Stimulated activated CD4-positive, alpha-beta T cell treated with anti-CD3 and anti-CD28 coated beads, Interleukin-15, amount 100 ng/mL, for 48 hours (primary cell): ENCODE measurements around the gene GXYLT2.
"Not testable (repeated sequence)": the region's sequence is repeated elsewhere in the genome, so short reads cannot be mapped to it uniquely, and the experiment has no call there.

ENCODE experiments used
- DNase-seq, 2 donors: peaks; one replicate each; pipeline ENCODE4 v3.0.0-alpha.2; 2020; ENCODE audit warnings: low read depth in 2 of 2

GXYLT2 gene

DNA sequence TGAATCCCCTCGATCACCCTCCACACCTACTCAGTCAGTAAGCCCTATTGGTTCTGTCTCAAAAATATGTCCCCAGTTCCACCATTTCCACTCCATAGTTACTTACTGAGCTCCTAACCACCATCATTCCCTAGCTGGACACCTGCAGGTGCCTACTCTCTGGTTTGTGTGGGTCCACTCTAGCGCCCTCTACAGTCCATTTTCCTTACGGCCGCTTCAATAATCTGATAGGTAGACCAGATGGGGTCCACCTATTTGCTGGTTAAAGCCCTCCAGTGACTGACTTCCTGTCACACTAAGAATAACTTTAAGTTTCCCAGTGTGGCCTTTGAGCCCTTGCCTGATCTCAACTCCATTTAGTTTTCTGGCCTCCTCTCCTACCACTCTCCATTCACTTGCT, 5.0 kb downstream of the GXYLT2 start:
- DNase-seq: no peak

DNA sequence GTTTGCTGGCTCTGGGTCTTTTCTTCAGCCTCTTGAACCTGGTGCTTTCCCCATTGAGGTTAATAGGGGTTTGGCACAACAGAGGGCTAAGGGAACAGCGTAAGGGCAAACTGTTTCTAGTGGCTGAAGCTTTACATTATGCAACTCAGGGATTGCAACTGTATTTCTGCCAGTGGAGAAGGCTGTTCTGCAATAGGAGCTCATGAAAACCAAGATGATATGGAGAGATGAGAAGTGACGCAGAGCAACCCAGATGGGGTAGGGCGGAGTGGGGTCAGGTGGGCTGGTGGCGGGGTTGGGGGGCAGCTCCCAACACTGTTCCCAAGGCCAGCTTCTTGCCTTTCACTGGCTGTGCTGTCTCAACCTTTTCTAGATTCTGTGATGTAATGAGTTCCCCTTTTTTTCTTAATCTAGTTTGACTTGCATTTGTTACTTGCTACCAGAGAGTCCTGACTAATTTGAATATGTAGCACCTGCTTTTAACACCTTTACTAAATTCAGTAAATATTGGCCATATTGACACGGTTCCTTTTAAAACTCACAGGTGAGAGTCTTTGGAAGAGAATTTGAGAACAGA, 7.2 kb downstream of the GXYLT2 start:
- DNase-seq: no peak

DNA sequence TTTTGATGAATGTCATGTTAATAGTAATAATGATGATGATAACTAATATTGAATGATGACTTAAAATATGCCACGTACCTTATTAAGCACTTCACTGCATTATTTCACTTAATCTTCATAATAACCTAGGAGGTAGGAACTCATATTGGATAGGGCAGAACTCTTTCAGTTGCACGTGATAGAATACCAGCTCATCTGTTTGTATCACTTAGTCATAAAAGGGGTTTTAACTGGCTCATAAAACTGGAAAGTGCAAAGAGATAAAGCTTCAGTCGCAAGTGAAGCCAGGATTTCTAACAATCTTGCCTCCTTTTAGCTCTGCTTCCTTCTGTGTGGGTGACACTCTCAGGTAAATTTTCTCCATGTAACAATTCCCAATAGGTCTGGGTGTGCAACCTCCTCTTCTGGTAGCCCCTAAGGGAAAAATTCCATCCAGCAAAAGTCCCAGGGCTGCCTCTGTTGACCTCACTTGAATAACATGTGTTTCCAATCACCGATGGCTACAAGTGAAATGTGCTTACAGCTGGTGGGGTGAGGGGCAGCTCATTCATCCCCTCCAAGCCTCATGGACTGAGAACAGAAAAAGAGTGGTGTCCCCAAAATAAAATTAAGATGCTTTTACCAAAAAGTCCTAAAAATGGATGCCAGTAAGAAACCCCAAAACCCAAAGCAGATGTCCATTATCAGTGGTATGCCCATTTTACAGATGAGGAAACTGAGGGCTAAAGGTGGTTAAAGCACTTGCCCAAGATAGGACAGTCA, 9.3 kb downstream of the GXYLT2 start:
- no peak for DNase-seq

DNA sequence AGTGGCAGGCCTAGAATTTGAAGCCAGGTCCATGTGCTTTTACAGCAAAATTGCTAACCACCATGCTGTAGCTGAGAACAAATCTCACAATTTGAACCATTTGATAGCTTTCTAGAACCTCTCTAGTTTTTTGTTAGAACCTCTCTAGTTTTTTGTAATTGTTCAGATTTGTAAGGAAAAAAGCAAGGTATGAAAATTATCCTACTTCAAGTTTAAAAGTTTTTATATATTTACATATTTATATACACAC, 9.8 kb downstream of the GXYLT2 start:
- DNase-seq: no peak

DNA sequence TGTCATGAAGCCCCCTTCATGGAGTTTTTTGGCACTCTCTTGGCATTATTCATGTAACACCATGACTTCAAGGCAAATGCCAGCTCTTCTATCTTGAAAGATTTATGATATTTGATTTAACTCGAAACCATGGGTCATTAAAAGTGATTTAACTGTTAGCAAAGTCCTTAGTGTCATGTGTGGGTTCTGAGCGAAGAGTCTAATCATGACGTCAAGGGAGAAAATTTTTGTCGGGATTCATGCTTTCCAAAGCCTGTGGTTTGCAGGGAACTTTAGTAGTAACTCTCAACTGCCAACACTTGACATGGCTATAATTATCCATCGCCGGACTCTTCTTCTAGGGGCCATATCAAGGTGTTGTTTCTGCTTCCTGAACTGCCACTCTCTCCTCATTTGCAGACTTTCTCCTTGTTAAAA, 11.5 kb downstream of the GXYLT2 start:
- no peak for DNase-seq

DNA sequence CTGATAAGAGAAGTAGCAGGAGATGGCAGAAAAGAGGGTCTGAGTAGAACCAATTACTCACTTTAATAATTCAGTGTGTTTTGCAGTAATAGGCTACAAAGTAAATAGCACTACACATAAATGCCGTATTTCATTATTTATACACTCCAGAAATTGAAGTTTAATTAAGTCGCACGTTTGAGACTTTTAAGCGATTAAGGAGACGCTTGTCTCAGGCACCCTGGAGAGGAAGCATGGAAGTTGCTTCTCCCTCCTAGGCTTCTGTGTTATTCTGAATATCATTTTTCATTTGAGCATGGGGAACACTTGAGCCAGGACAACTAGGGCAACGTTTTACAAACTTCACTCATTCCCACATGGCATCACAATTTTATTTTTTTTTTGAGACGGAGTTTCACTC, 12.2 kb downstream of the GXYLT2 start:
- no peak for DNase-seq

DNA sequence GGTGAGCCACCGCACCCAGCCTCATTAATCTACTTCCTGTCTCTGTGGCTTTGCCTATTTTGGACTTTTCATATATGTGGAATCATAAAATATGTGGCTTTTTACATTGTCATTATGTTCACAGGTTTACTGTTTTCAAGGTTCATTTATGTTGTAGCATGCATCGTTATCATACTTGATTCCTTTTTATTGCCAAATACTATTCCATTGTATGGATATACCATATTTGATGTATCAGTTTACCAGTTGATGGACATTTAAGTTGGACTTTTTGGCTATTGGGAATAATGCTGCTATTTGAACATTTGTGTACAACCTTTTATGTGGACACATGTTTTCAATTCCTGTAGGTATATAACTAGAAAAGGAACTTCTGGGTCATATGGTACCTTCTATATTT, 14.0 kb downstream of the GXYLT2 start:
- DNase-seq: no peak

DNA sequence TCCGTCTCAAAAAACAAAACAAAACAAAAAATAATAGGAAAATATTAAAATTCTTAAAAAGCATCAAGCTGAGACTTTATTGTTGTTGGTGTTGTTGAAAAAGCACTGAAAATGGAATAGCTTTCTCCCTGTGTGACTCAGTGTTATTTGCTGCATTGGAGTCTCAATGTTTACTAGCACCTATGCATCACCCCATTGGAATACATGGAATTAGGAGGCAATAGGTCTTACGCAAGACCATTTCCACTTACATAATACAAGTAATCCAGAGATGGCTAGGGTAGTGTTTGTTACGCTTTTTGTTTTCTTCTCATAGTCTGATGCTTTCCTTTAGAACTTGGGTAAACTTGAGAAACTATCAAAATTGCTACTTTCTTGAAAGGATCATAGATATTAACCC, 15.2 kb downstream of the GXYLT2 start:
- DNase-seq: no peak

DNA sequence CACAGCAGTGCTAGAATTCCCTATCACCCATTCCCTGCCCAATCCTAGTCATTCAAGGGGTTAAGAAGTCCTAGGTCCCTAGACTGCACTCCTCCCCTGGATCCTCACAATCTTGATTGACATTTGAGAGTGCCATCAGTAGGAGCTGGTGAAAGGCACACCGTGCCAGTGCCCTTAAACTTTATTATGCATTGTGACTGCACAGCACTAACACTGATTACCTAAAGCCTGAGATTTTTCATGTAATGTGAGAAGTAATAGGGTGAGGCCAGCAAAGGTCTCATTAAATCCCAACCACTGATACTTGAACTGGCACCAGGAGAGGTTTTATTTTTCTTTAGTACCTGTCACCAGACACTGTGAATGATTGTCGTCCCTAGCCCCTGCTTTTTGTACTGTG, 16.3 kb downstream of the GXYLT2 start:
- DNase-seq: no peak

DNA sequence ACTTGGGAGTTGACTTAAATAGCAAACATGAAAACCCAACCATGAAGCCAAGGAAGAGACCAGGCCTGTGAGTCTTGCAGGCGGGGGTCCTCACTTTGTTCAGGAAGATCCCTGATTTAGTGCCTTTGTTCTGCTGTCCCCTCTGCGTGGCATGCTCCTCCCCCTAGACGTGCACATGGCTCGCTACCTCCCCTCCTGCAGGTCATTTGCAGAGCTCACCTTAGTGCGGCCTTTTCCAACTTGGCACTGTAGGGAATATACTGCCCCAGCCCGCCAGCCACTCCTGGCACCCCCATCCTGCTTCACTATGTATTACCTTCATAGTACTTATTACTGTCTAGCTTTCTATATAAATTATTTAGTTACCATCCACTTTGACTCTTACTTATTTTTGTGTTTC, 18.3 kb downstream of the GXYLT2 start:
- no peak for DNase-seq

DNA sequence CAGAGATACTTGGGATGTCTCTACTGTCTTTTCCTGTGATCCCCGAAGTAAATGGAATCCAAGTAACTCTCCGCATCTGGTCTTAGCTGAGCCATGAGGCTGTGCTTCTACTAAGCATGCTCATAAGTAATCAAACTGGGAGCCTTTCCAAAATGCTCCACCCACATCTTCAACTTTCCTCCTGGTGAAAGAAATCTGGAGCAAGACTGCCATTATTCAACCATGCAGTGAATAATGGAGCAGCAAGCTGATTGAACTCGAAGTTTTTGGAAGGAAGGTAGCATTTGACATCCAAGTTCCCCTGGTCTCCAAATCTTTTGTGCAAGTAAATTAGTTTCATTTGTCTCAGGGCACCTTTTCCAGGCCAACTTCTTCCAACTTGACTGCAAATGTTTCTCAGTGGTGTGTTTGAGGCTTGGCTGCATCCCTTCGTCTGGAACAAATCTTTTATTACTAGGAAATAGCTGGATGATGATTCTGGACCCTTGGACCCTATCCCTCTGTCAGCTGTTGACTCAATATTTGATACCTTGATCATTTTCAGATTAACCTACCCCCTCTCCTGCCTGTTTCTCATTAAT, 19.4 kb downstream of the GXYLT2 start:
- DNase-seq: no peak

DNA sequence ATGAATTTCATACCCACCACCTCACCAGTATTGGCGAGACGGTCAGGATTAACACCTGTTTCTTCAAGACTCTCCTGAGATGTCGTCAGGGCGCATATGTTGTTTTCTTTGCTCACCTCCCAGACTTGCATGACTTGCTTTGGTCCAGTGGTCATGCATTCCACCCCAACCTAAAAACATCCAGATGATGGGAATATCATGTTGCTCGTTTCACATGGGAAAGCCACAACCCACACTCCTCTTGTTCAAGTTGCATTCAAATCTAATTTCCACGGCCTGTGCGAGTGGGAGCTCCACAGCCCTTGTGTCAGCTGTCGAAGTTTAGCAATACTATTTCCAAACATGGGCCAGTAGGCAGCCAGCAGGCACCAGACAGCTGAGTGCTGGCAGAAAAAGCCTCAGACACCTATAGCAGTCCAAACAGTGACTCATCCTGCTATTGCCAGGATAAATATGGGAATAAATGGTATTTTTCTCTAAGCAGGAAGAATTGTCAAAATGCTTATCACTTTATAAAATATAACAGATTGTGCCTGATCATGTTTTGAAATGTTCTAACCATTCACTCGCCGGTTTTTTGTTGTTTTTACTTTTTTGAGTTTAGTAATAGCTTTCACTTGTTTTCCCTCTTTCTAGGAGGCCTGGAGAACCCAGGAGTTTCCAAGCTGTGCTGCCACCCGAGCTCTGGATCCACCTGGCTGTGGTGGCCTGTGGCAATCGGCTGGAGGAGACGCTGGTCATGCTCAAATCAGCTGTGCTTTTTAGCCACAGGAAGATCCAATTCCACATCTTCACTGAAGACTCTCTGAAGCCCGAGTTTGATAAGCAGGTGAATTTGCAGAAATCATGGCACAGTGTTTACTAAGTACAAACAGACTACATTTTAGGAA, 20.1 kb downstream of the GXYLT2 start:
- no peak for DNase-seq

DNA sequence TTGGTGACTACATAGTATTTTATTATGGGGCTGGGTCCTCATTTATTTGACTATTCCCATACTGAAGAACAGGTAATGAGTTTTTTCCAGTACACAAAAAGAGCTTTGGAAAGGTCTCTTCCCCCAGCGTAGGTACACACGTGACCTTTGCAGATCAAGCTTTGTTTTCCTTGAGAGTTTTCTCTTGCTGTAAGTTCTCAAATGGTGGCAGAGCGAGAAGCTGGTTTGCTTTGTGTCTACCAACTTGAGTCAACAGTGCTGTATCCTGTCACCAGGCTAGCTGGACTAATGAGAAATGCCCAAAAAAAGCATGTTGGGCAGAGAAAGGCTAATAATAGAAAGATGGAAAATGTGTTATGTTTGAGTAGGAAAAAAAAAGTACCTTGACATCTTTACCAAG, 21.7 kb downstream of the GXYLT2 start:
- DNase-seq: no peak

DNA sequence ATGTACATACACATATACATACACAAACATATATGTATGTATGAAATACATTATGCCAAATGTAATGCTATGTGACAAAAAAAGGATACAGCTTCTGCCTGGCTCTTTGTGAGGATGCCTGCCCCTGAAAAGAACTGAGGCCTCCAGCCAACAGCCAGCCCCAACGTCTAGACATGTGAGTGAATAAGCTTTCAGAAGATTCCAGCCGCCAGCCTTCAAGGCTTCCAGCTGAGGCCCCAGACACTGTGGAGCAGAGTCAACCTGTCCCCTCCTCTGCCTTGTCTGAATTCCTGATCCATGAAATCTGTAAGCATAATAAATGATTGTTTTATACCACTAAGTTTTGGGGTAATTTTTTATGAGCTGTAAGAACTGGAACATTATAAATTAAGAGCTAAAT, 24.7 kb downstream of the GXYLT2 start:
- DNase-seq: no peak

DNA sequence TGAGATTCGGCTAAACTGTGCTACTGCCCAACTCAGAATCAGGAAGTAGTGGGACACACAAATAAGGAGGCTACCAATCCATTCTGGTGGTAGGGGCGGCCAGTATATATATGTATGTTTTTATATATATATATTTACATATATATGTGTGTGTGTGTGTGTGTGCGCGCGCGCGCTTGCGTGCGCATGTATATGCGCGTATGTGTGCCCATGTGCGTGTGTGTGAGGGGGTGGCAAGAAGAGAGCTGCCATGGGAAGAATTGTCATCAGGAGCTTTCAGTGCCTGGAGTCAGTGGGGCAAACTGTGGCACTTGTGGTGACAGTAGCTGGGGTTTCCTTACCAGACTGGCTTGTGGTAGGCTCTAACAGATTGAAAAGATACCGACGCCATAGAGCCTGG, 26.5 kb downstream of the GXYLT2 start:
- DNase-seq: no peak

DNA sequence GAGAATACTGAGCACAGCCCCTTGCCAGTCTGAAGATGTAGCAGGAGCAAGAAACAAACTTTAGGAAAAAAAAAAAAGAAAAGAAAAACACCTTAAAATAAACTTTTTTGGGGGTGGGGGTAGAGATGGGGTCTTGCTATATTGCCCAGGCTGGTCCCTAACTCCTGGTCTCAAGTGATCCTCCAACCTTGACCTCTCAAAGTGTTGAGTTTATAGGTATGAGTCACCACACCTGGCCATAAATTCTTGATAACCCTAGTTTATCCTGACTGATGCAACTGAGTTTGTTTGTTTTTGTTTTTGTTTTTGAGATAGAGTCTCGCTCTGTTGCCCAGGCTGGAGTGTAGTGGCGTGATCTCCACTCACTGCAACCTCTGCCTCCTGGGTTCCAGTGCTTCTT, 28.4 kb downstream of the GXYLT2 start:
- no peak for DNase-seq

DNA sequence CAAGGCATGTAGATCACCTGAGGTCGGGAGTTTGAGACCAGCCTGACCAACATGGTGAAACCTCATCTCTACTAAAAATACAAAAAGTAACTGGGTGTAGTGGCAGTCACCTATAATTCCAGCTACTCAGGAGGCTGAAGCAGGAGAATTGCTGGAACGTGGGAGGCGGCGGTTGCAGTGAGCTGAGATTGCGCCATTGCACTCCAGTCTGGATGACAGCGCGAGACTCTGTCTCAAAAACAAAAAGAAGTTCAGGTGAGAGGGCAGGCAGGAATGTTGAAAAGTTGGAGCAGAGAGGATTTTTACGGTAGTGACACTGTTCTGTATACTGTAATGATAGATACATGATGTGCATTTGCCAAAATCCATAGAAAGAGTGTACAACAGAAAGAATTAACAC, 31.7 kb downstream of the GXYLT2 start:
- DNase-seq: no peak

DNA sequence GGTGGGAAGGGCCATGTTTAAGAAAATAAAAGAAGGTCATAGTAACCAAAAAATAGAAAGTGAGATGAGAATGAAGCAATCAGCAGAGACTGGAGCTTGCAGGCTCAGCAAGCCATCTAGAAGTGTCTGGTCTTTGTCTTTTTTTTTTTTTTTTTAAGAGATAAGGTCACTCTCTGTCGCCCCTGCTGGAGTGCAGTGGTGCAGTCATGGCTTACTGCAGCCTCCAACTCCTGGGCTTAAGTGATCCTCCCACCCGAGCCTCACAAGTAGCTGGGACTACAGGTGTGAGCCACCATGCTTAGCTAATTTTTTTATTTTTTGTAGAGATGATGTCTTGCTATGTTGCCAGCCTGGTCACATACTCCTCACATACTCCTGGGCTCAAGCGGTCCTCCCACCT, 36.2 kb downstream of the GXYLT2 start:
- DNase-seq: no peak

DNA sequence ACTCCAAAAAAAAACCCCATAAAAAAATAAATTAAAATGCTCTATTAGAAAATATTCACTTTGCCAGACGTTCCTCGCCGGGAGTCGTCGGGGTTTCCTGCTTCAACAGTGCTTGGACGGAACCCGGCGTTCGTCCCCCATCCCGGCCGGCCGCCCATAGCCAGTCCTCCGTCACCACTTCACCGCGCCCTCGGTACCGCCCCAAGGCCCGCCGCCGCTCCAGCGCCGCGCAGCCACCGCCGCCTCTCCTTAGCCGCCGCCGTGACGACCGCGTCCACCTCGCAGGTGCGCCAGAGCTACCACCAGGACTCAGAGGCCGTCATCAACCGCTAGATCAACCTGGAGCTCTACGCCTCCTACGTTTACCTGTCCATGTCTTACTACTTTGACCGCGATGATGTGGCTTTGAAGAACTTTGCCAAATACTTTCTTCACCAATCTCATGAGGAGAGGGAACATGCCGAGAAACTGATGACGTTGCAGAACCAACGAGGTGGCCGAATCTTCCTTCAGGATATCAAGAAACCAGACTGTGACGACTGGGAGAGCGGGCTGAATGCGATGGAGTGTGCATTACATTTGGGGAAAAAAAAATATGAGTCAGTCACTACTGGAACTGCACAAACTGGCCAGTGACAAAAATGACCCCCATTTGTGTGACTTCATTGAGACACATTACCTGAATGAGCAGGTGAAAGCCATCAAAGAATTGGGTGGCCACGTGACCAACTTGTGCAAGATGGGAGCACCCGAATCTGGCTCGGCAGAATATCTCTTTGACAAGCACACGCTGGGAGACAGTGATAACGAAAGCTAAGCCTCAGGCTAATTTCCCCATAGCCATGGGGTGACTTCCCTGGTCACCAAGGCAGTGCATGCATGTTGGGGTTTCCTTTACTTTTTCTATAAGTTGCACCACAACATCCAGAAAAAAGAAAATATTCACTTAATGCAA, 41.2 kb downstream of the GXYLT2 start:
- not testable (repeated sequence) for DNase-seq

DNA sequence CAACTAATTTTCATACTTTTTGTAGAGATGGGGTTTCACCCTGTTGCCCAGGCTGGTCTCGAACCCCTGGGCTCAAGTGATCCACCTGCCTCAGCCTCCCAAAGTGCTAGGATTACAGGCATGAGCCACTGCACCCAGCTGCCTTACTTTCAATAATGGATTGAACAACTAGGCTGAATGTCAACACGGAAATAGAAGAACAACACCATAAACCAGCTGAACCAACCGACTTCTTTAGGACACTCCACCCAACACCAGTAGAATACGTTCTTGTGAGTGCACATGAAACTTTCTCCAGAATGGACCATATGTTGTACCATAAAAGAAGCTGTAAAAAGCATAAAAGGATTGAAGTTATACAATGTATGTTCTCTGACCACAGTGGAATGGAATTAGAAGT, 42.9 kb downstream of the GXYLT2 start:
- no peak for DNase-seq

DNA sequence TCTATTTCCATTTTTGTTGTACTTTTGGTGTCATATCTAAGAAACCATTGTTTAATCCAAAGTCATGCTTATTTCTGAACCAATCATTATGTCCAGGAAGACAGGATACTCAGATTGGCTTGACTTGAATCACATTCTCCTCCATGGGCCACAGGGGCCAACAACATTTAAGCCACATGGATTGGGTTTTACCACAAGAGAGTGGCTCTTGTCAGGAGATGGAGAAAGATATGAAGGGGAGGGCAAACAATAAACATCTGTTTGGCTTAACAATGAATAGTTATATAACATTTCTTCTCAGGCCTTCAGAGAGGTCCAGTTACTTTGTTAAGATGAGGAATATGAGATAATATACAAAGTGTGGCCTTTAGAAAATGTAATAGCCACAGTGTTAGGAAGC, 44.6 kb downstream of the GXYLT2 start:
- DNase-seq: no peak
